Parathyroid adenoma (tissue), 2 donors: ENCODE data around the gene COX19.

Source experiments
- H2AFZ ChIP-seq: fragments of 300-600 bp; sonication (generic); one replicate; pipeline ENCODE4 v1.7.0; 2017; ENCODE audit warnings: antibody characterized with exemption, mild to moderate bottlenecking
- H3K27ac ChIP-seq: fragments of 300-600 bp; sonication (generic); one replicate; pipeline ENCODE4 v1.7.0; 2017
- H3K27me3 ChIP-seq: fragments of 300-600 bp; sonication (generic); one replicate; pipeline ENCODE4 v1.7.0; 2017; ENCODE audit warnings: low read length; ENCODE audit not compliant: control insufficient read depth, insufficient read depth
- H3K36me3 ChIP-seq: fragments of 300-600 bp; sonication (generic); one replicate; pipeline ENCODE4 v1.7.0; 2017; ENCODE audit warnings: low read length; ENCODE audit not compliant: control insufficient read depth, insufficient read depth
- H3K4me1 ChIP-seq: fragments of 300-600 bp; sonication (generic); one replicate; pipeline ENCODE4 v1.7.0; 2017; ENCODE audit warnings: control low read depth
- H3K4me2 ChIP-seq: fragments of 300-600 bp; sonication (generic); one replicate; pipeline ENCODE4 v1.7.0; 2017; ENCODE audit warnings: low read length
- H3K4me3 ChIP-seq: fragments of 300-600 bp; sonication (generic); one replicate; pipeline ENCODE4 v1.7.0; 2017; ENCODE audit warnings: low read depth, low read length
- H3K79me2 ChIP-seq: fragments of 300-600 bp; sonication (generic); one replicate; pipeline ENCODE4 v1.7.0; 2017; ENCODE audit warnings: control low read depth
- H3K9ac ChIP-seq: fragments of 300-600 bp; sonication (generic); one replicate; pipeline ENCODE4 v1.7.0; 2017; ENCODE audit warnings: mild to moderate bottlenecking
- H3K9me3 ChIP-seq: fragments of 300-600 bp; sonication (generic); one replicate; pipeline ENCODE4 v1.7.0; 2017; ENCODE audit warnings: low read length; ENCODE audit not compliant: control insufficient read depth
- CTCF ChIP-seq: fragments of 300-600 bp; sonication (generic); IDR thresholded peaks from one replicate; pipeline ENCODE4 v1.7.0; 2017; ENCODE audit warnings: antibody characterized with exemption, mild to moderate bottlenecking
- donor health status: primary hyperparathyroidism.

The COX19 gene

GRCh38 chr7:999941-1000935 lies 24.9 kb upstream of the COX19 start:
- no peaks in the 10 kb centered on the region for H3K27me3 ChIP-seq
- H3K4me1 ChIP-seq, result no peaks in the 10 kb centered on the region
- TF ChIP-seq CTCF, result no peak
- no peak overlapping the region for H3K4me2 ChIP-seq
- H3K4me3 ChIP-seq, result no peak overlapping the region
- H2AFZ ChIP-seq, result no peak overlapping the region
- no peaks in the 10 kb centered on the region for H3K79me2 ChIP-seq
- H3K27ac ChIP-seq, result no peak overlapping the region
- no peak overlapping the region for H3K9ac ChIP-seq
- no peaks in the 10 kb centered on the region for H3K9me3 ChIP-seq
- no peaks in the 10 kb centered on the region for H3K36me3 ChIP-seq

GRCh38 chr7:999149-999879 lies 24.0 kb upstream of the COX19 start:
- H3K4me3 ChIP-seq, result no peak overlapping the region
- no peak for TF ChIP-seq CTCF
- H3K4me1 ChIP-seq, result no peaks in the 10 kb centered on the region
- H3K79me2 ChIP-seq, result no peaks in the 10 kb centered on the region
- H3K27me3 ChIP-seq, result no peaks in the 10 kb centered on the region
- H3K4me2 ChIP-seq, result no peak overlapping the region
- H2AFZ ChIP-seq, result no peak overlapping the region
- H3K9me3 ChIP-seq, result no peaks in the 10 kb centered on the region
- H3K36me3 ChIP-seq, result no peaks in the 10 kb centered on the region
- H3K9ac ChIP-seq, result no peak overlapping the region
- H3K27ac ChIP-seq, result no peak overlapping the region

- no peaks in the 10 kb centered on the region for H3K27me3 ChIP-seq
- no peak overlapping the region for H3K9ac ChIP-seq
- H3K9me3 ChIP-seq, result no peaks in the 10 kb centered on the region
- H3K36me3 ChIP-seq, result no peaks in the 10 kb centered on the region
- H3K79me2 ChIP-seq, result no peaks in the 10 kb centered on the region
- H3K4me3 ChIP-seq, result no peak overlapping the region
- H2AFZ ChIP-seq, result no peak overlapping the region
- no peak overlapping the region for H3K27ac ChIP-seq
- H3K4me2 ChIP-seq, result no peak overlapping the region
- no peak for TF ChIP-seq CTCF
- H3K4me1 ChIP-seq, result no peaks in the 10 kb centered on the region
Observed at GRCh38 chr7:997404-998395, 22.4 kb upstream of the COX19 start.

- Histone ChIP-seq H3K9ac (no peak overlapping the region), H3K27ac (no peak overlapping the region), H3K36me3 (no peaks in the 10 kb centered on the region), H3K4me2 (no peak overlapping the region), H3K4me3 (no peak overlapping the region), H3K79me2 (no peaks in the 10 kb centered on the region), H3K27me3 (no peaks in the 10 kb centered on the region), H3K9me3 (no peaks in the 10 kb centered on the region), H3K4me1 (no peaks in the 10 kb centered on the region), H2AFZ (no peak overlapping the region)
- TF ChIP-seq CTCF, result no peak
Observed at GRCh38 chr7:996079-996872, 20.9 kb upstream of the COX19 start.
